Measurements from ENCODE around the gene LRMDA. TPM values are rescaled to one million over a fixed set of nuclear protein-coding genes. Genes with fewer than 3 reads are reported as not detected.
A peak's percentile ranks its signal among the peaks of the same experiment; 100 is the strongest.

The LRMDA gene
- total RNA-seq, 4 donors from 2014 or later: 0.88 to 14.1 (median 5.1) TPM; not detected in 1

- TF ChIP-seq, protein P1, sequence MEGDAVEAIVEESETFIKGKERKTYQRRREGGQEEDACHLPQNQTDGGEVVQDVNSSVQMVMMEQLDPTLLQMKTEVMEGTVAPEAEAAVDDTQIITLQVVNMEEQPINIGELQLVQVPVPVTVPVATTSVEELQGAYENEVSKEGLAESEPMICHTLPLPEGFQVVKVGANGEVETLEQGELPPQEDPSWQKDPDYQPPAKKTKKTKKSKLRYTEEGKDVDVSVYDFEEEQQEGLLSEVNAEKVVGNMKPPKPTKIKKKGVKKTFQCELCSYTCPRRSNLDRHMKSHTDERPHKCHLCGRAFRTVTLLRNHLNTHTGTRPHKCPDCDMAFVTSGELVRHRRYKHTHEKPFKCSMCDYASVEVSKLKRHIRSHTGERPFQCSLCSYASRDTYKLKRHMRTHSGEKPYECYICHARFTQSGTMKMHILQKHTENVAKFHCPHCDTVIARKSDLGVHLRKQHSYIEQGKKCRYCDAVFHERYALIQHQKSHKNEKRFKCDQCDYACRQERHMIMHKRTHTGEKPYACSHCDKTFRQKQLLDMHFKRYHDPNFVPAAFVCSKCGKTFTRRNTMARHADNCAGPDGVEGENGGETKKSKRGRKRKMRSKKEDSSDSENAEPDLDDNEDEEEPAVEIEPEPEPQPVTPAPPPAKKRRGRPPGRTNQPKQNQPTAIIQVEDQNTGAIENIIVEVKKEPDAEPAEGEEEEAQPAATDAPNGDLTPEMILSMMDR (IDR thresholded peaks at IDR 0.05): no peak
- no peak for TF ChIP-seq POLR2A (IDR thresholded peaks at IDR 0.05)
- no peaks in the 10 kb centered on the region for H3K27me3 ChIP-seq
- 81 to 91% methylated on average over 6 of the region's 6 CpGs for WGBS, 2 donors
- intact Hi-C loops (cut with DNase I): no loop called here
- peaks cover 4 to 35% (median 14%) of the 10 kb centered on the region in 3 donors for H3K4me1 ChIP-seq
- no peak overlapping the region for H3K4me3 ChIP-seq
- H3K36me3 ChIP-seq: no peaks in the 10 kb centered on the region
- no peak for DNase-seq
- peak overlapping the region in 2 of 4 donors; percentile 60 to 79 for H3K27ac ChIP-seq
- H3K9me3 ChIP-seq: no peaks in the 10 kb centered on the region
These were observed 343.5 kb downstream of the LRMDA start for GRCh38 chr10:75774783-75775490.

GRCh38 chr10:75776738-75777504 lies 345.5 kb downstream of the LRMDA start:
- DNase-seq: no peak
- no peaks in the 10 kb centered on the region for H3K27me3 ChIP-seq
- no peaks in the 10 kb centered on the region for H3K9me3 ChIP-seq
- no peak overlapping the region for H3K27ac ChIP-seq
- no peak for TF ChIP-seq POLR2A (IDR thresholded peaks at IDR 0.05)
- TF ChIP-seq, protein P1 (IDR thresholded peaks at IDR 0.05): no peak
- H3K36me3 ChIP-seq: no peaks in the 10 kb centered on the region
- H3K4me3 ChIP-seq: no peak overlapping the region
- intact Hi-C loops (cut with DNase I): no loop called here
- peaks cover 4 to 21% (median 6%) of the 10 kb centered on the region in 3 donors for H3K4me1 ChIP-seq
- 64 to 72% methylated on average over 9 of the region's 9 CpGs for WGBS, 2 donors

DNA sequence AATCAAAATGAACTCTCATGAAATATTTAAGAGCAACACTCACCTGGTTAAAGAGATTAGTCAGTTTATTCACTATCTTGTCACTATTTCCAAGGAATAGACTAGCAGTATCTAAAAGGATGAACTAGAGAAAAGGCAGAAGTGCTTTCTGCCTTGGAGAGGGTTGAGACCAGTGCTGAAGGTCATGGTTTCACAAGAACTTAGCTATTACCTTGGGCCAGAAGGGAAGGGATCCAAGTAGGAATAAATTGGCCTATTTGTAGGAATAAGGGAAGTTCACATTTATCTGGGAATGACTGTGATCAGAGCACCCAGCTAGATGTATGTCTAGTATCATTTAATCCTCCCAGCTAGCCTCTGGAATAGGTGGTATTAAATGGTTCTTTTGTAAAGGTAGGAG lies 347.2 kb downstream of the LRMDA start:
- TF ChIP-seq, protein P1 (IDR thresholded peaks at IDR 0.05): no peak
- TF ChIP-seq POLR2A (IDR thresholded peaks at IDR 0.05): no peak
- Histone ChIP-seq H3K27me3 (no peaks in the 10 kb centered on the region), H3K27ac (no peak overlapping the region), H3K4me1 (peaks cover 0 to 4% (median 0%) of the 10 kb centered on the region in 3 donors), H3K36me3 (no peaks in the 10 kb centered on the region), H3K9me3 (no peaks in the 10 kb centered on the region), H3K4me3 (no peak overlapping the region)
- DNase-seq: no peak
- intact Hi-C loops (cut with DNase I): no loop called here

DNA sequence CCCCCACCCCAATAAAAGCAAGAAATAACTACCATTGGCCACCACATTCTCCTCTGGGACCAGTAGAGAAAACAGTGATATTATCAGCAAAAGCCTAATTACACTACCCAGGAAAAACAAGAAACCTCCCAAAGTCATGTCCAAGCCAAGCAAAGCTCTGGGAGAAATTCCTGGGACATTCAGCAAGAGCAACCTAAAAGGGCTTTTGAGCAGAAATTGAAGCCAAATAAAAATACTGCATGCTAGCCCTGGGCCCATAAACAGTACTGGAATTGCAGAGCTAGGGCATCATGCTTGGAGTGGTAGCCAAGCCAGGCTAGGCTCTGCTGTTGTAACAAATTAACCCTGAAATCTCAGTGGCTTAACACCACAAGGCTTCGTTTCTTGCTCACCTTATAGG lies 347.9 kb downstream of the LRMDA start:
- intact Hi-C loops (cut with DNase I): no loop called here
- no peak for DNase-seq
- H3K27ac ChIP-seq: no peak overlapping the region
- H3K4me3 ChIP-seq: no peak overlapping the region
- no peaks in the 10 kb centered on the region for H3K9me3 ChIP-seq
- no peaks in the 10 kb centered on the region for H3K4me1 ChIP-seq
- no peaks in the 10 kb centered on the region for H3K27me3 ChIP-seq
- H3K36me3 ChIP-seq: no peaks in the 10 kb centered on the region
- 50 to 78% methylated on average over 1 of the region's 1 CpG for WGBS, 2 donors
- TF ChIP-seq POLR2A (IDR thresholded peaks at IDR 0.05): no peak
- TF ChIP-seq, protein P1 (IDR thresholded peaks at IDR 0.05): no peak
